A172 (cell line): ENCODE data around the gene FAN1. TPM values are rescaled to one million over a fixed set of nuclear protein-coding genes. Genes with fewer than 3 reads are reported as not detected.

ENCODE experiments used
- total RNA-seq: library from RNA; depleted of rRNA; stranded (reverse); fragments of >200 nt; shearing (Covaris generic); gene quantifications from 2 replicates; pipeline ENCODE4 v1.2.3, GENCODE V29; 2014; rRNA removed

Gene FAN1
- total RNA-seq, 1 experiment from 2014 or later: 21.9 TPM

Other genes with a start within 250 kb of the FAN1 start
- 14.4 and 20.9 TPM in 2 replicates for gene MTMR10, start 87.7 kb downstream of the FAN1 start, total RNA-seq
- gene TRPM1, start 197.8 kb downstream of the FAN1 start, total RNA-seq: 0.05 TPM in 1 of 2 replicates, not detected in the other